HS-5 (cell line): ENCODE measurements around the gene RBM26.
"Not testable (repeated sequence)": the region's sequence is repeated elsewhere in the genome, so short reads cannot be mapped to it uniquely, and the experiment has no call there.

Source experiments
- DNase-seq: peaks from one replicate; pipeline ENCODE4 v3.0.0-alpha.2; 2012; ENCODE audit warnings: low read depth

The RBM26 gene

DNA sequence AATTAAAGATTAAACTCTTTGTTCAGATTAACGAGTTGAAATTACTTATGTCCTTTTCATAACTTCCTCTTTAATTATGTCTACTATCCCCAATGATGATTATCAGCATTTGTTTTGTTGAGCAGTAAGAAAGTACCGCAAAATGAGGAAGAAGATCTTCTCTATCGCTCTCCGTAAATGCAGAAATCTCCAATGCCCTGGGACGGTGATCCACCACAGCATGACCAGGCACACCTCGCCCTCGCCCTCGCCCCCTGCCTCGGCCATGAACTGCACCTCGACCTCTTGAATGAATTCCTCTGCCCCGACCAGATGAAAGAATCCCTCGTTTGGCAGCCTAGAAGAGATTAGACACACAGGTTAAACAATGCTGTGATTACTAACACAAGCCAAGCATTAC is 69.1 kb downstream of the RBM26 start:
- DNase-seq: no peak

DNA sequence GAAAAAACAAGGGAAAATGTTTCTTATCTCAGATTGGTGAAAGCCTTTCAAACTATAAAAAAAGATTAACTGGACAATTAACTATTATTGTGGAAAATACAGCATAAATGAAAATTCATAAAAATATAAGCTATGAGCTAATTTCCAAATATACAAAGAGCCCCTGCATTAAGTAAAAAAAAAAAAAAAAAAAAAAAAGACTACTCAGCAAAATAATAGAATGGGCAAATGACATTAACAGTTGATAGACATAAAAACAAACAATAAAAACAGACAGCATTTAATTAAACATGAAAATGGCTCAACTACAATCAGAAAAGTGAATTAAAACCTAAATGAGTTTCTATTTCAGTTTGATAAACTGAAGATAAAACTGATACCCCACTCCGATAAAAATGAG is 77.5 kb downstream of the RBM26 start:
- no peak for DNase-seq

DNA sequence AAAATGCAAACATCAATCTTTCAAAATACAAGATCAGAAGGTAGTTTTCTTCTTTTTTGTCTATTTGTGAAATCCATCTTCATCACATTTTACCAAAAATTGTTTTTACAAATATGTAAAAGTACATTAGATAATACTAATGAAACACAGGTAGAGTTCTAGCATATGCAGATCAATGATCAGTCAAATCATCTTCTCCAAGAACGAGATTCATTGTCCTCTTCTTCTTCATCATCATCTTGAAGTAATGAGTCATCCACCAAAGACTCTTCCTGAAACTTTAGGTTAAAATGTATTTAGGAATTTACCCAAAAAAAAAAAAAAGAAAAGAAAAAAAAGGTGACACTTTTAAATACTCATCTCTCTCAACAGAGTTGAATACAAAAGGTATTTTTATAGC is 85.6 kb downstream of the RBM26 start:
- DNase-seq: no peak

DNA sequence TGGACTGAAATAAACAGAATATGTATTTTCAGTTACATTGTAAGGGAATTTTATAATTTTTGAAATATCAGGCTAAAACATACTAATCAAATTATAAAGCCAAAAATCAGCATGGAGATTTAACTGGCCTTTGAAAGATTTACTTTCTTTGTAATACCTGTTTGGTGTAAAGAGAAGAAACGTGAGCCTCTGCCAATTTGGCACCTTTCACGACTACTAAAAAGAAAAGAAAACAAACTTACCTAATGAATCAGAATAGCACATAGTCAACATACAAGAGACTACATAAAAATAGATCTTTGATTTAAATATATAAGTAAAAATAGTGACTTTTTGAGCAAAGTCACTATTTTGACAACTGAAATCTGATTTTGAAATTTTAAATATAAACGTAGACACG is 87.4 kb downstream of the RBM26 start:
- DNase-seq: no peak

DNA sequence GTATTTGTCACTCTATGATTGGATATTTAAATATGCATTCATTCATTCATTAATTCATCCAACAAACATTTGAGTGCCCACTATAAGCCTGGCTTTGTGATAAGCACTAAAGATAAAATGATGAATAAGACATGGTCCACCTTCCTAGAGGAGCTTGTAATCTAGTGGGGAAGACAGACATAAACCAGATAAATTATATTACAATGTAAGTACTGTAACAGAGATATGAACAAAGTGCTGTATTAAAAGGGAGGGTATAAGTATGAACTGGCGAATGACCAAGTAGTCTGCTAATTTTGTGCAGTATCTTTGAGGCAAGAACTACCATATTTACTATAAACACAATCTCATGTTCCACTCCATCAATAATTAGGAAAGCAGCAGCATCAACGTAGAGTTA is 88.2 kb downstream of the RBM26 start:
- DNase-seq: no peak

DNA sequence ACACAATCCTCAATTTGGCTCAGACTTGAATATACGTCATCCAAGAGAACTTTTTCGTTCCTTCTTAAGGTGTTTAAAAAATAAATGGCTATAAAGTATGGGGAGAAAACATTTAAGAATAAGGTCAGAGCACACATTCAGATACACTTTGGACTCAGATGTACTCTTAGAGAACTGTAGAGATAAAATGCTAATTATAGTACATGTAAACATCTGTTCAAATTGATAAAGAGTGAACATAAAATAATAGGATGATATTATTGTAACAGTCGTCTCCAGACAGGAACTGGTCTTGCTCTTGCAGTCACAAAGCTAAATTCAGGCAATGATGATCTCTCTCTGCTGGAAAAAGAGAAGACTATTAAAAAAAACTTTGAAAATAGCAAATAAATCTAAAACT is 91.4 kb downstream of the RBM26 start:
- DNase-seq: no peak

DNA sequence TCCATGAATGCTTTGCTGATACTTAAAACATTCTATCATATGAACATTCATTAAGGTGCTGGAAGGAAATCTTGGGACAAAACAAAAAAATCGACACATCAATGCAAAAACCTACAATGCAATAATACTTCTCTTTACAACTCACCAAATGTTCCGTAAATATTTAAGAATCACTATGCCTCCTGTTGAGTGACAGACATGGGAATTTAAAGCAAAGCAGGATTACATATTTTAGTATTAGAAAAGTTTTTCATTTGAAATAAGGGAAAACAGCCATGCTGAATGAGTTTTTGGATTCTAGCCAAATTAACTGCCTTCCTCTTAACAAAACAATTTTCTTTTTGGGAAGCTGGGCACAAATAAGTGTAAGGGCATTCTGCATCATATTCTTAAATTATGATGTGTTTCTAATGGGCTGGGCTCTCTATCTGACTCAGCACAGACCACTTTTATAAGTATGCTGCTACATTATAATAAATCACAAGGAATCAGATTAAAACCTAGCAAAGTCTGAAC is 93.7 kb downstream of the RBM26 start:
- no peak for DNase-seq

DNA sequence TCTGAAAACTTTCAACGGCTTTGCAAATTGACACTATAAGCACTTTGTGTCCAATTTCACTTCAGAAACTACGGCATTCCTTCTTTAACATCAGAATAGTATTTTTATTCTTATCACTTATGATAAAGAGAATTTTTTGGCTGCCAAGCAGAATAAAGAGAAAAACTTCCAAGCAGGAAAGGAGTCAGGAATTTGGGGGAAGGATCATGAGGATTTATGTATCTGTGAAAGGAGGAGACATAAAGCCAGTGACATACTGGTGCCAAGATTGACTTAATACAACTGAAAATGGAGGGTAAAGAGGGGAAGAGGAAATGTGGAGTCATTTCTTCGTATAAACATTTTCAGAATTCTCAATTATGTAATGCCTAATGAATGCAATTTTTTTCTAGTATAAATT is 94.7 kb downstream of the RBM26 start:
- DNase-seq: no peak

DNA sequence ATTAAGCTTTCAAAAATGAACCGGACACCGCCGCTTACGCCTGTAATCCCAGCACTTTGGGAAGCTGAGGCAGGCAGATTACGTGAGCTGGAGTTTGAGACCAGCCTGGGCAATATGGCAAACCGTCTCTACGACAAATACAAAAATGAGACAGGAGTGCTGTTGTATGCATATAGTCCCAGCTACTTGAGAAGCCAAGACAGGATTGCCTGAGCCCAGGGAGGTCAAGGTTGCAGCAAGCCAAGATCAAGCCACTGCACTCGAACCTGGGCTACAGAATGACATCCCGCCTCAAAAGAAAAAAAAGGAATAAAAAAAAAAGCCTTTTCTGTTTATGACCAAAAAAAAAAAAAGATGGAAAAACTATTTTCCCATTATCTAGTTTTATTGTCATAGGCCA is 96.4 kb downstream of the RBM26 start:
- DNase-seq: no peak

DNA sequence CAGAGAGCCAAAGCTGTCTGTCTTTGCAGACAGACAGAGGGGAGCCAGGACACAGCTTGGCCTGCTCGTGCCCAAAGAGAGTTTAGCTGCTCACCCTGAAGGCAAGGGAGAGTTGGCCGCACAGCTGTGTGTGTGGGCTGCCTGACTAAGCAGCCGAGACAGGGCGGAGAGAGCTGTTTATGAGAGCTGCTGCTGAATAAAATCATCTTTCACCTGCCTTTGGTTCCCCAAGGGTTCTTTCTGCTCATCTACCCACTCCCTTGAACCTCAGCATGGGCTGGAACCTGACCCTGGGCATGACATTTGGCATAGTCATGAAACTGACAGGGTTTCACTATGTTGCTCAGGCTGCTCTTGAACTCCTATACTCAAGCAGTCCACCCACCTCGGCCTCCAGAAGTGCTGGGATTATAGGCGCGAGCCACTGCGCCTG is 98.2 kb downstream of the RBM26 start:
- DNase-seq: no peak

DNA sequence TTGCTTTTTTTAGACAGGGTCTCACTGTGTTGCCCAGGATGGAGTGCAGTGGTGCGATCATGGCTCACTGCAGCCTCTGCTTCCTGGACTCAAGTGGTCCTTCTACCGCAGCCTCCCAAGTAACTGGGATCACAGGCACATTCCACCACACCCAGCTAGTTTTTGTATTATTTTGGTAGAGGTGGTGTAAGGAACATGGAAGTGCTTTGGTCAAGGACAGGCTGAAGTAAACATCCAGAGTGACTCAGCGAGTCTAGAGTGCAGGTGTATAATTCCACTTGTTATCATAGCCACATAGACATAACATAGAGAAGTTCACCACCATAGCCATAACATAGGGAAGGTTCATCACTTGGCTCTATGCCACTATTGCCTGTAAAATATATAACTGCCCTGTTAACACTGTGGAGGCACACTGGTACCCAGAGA is 98.6 kb downstream of the RBM26 start:
- no peak for DNase-seq

DNA sequence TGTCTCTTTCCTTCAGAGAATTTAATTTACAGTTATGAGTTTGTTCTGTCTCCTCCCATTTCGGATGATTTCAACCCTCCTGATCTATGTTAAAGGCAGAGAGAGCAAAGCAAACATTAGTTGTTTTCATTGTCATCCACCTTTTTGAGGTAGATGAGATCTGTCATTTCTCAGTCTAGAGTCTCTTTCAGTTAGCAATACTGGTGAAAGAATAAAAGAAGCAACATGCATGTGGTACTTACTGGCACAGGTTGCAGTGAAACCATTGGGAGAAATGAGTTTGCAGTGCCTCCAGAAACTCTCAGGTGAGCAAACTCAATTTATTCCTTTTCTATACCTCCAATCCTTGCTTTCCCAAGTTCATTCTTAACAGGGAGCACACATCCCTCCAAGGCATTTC is 99.4 kb downstream of the RBM26 start:
- no peak for DNase-seq

DNA sequence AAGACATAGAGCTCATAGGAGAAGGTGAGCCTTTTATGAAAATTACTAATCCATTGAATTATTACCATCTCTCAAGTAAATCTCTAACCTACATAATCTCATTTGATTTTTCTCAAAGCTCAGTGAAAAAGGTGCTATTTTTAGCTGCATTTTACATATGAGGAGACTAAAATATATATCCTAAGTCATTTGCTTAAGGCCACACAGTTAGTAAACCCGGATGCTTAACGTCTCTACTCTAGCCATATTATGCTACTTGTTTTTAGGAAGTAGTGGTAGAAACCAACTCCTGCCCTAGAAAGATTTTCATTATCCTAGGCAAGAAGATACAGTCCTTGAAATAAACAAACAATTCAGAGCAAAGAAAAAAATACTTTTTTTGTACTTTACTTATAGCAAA is 108.9 kb downstream of the RBM26 start:
- DNase-seq: no peak

DNA sequence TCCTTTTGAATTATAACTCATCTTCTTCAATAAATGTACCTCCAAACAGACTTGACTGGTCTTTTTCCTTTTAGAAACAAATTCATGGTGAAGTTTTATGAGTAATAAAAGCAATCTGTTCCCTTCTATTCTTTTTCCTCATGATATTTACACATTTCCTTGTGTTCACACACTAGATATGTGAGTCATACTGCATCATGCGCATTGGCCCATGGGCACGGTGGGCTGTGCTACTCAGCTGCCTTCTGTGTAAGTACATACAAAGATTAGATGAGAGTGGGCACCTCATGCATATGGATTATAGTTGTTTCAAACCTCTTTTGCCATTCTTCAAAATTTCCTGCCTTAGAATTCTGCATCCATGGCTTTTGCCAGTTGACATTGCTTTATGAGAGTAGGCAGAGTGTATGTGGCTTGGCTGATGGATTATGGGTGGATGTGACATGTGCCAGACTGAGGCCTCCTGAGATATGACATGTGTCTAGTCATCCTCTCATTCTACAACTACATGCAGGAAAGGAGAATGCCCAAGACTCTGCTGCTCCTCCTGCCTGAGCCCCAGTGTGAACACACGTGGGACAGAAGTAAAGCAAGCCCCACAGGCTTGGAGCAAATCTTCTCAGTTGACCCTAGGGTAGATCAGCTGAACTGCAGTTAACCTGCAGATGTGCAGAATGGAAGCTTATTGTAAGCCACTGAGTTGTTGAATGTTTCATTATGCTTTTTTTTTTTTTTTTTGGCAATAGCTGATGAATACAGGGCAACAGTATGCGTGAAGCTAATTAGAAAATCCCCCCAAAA is 109.9 kb downstream of the RBM26 start:
- no peak for DNase-seq

DNA sequence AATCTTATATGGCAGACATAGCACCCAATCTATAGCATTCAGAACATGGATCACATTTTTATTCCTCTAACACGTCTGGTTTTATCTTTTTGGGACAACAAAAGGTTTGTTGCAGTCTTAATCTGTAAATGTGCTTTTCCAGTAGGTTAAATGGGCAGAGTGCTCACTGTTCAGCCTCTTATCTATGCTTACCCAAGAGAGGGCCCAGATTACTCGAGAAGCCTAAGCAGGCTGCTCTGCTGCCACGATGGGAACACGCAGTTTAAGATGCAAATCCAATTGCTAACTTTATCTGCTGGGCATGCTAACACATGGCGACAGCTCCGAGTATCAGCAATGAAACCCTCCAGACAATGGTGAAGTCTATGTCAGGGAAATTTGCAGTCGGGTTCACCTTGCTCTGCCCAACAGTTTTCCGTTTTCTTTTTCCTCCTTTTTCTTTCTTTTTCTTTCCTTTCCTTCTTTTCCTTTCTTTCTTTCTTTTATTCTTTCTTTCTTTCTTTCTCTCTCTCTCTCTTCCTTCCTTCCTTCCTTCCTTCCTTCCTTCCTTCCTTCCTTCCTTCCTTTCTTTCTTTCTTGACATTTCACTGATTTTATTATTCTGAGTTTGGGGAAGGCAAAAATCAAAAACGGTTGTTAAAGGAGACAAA is 115.3 kb downstream of the RBM26 start:
- DNase-seq: no peak

DNA sequence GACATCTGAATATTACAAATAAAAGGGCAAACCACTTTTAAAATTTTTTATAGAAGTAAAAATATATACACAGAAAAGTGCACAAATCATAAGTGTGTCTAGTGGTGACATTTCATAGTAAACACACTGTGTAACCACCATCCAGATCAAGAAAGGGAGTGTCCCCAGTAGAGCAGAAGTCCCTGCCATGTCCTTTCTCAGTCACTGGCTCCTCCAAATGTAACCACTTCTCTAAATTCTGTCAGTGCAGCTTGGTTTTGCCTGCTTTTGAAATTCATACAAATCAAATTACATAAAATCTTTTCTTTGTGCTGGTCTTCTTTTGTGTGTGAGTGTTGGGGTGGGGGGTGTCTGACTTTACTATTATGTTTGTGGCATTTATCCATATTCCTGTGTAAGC is 116.5 kb downstream of the RBM26 start:
- DNase-seq: no peak

DNA sequence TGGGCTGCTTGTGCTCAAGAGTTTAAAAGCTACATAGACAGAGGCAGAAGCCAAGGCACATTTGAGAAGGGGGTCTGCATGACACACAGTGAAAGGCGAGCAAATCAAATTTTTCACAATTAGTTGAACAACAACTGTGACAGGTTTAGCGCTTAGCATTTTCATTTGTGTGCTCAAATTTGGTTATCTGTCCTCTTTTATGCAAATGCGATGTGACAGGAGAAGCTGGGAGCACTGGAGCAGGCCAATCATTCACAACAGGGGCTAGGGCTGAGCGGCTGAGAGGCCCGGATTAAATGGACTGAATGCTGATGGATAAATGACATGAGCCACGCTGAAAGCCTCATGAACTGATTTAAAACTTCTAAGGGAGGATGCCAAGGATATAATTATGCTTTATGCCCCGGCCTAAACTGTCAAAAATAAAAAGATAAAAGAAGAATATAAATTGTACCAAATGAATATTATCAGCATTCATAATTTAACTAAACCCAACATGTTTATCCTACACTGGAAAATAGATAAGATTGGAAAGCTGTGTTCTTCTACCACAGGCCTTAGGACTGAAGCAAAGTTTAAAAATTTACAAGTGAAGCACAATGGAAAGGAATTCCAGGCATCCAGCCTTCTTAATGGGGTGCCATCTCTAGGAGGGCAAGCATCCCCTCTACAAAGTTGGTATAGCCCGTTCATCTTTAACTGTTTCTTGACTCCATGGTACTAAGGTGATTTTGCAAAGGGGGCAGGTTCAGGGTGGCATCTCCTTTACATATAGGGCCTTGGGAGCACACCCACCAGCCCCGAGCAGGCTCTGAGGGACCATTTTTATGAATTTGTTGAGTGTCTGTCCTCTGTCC is 117.9 kb downstream of the RBM26 start:
- DNase-seq: no peak

DNA sequence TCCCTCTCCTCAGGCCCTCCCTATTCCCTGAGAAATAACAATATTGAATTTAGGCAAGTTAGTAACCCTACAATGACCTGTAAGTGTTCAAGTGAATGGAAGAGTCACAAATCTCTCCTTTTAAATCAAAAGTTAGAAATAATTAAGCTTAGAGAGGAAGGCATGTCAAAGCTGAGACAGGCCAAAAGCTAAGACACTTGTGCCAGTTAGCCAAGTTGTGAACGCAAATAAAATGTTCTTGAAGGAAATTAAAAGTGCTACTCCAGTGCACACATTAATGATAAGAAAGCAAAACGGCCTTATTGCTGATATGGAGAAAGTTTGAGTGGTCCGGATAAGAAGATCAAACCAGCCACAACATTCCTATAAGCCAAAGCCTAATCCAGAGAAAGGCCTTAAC is 120.9 kb downstream of the RBM26 start:
- no peak for DNase-seq

DNA sequence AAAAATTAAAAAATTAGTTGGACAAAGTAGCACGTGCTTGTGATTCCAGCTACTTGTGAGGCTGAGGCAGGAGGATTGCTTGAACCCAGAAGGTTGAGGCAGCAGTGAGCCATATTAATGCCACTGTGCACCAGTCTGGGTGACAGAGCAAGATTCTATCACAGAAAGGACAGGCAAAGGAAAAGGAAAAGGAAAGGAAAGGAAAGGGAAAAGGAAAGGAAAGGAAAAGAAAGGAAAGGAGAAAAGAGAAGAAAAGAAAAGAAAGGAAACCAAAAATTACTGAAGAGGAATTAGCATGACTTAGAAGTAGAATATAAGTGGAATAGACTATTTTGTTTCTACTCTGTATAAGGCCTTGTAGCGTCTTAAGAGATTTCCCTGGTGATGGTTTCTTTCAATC is 122.3 kb downstream of the RBM26 start:
- DNase-seq: no peak

DNA sequence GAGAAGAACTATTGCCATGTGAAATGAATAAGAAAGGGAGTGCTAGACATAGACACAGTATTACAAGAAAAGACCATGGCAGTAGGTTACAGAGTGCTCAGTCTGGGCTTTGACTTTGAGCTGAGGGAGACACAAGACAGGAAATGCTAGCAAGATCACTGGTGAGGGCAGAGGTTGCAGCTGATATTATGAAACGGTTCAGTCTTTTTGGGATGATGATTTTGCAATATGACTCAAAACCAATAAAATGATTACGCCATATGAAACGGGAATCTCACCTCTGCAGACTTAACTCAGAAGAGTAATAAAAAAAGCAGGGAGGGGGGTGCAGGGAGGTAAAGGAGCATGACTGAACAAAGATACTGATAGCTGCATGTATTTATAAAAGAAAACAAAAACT is 123.1 kb downstream of the RBM26 start:
- peak; percentile 35 for DNase-seq

DNA sequence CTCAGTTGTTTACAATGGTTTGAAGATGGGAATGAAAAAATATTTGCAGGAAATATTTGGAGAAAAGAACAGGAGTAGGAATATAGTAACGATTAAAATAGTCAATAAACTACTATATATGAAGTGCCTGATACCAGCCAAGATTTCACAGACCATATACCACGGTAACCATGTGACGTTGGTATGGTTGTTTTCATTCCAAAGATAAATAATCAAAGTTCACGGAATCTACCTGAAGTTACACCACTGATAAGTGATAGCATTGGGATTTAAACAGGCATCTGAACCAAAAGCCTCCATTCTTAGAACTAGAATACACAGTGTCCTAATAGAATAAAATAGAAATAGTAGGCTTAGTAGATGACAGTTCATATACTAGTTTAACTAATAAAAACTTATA is 123.5 kb downstream of the RBM26 start:
- DNase-seq: no peak

DNA sequence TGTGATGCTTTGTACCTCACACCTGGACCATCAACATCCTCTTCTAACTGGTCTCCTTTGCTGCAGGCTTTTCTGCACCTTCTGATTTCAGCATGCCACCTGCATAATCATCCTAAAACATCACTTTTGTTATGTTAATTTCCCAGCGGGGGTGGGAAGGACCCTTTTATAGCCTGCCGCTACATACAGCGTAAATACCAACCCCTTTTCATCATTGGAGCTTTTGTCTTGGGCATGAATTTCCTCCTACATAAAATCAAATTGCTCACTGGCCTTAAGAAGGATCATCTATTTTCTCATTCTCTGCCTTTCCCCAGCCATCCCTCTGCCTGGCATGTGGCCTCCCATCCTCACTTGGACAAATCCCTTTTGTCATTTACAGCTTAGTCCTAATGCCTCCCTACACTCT is 124.7 kb downstream of the RBM26 start:
- DNase-seq: no peak

DNA sequence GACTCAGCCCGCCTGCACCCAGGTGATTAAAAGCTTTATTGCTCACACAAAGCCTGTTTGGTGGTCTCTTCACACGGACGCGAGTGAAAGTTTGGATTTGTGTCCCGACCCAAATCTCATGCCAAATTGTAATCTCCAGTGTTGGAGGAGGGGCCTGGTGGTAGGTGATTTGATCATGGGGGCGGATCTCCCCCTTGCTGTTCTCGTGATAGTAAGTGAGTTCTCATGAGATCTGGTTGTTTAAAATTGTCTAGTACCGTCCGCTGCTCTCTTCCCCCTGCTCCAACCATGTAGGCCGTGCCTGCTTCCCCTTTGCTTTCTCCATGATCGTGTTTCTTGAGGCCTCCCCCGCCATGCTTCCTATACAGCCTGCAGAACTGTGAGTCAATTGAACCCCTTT is 126.3 kb downstream of the RBM26 start:
- DNase-seq: not testable (repeated sequence)
